ENCODE data around the gene NKAIN2.

DNA sequence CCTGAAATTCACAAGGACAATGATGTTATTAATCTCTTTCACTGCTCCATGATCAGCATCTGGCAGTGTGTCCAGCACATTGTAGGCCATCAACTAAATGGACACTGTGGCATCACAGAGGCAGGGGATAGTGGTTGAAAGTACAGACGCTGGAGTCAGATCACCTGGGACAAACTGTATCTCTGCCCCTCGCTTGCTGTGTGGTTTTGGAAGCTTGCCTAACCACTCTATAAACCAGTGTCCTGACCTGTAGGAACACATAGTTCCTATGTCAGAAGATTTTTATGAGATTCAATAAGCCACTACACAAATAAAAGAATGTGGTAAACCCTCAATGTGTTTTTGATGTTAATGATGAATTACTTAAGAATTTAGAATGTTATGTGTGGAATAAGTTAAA is 939.3 kb downstream of the NKAIN2 start:
- no peak for TF ChIP-seq ZNF350 (tag by site-specific recombination; IDR thresholded peaks at IDR 0.05)
- TF ChIP-seq ZNF670 (tag by site-specific recombination; IDR thresholded peaks at IDR 0.05; ENCODE audit: low read depth): no peak
- no peak for TF ChIP-seq CTCF (tag by site-specific recombination; IDR thresholded peaks at IDR 0.05)
- TF ChIP-seq, protein P1, sequence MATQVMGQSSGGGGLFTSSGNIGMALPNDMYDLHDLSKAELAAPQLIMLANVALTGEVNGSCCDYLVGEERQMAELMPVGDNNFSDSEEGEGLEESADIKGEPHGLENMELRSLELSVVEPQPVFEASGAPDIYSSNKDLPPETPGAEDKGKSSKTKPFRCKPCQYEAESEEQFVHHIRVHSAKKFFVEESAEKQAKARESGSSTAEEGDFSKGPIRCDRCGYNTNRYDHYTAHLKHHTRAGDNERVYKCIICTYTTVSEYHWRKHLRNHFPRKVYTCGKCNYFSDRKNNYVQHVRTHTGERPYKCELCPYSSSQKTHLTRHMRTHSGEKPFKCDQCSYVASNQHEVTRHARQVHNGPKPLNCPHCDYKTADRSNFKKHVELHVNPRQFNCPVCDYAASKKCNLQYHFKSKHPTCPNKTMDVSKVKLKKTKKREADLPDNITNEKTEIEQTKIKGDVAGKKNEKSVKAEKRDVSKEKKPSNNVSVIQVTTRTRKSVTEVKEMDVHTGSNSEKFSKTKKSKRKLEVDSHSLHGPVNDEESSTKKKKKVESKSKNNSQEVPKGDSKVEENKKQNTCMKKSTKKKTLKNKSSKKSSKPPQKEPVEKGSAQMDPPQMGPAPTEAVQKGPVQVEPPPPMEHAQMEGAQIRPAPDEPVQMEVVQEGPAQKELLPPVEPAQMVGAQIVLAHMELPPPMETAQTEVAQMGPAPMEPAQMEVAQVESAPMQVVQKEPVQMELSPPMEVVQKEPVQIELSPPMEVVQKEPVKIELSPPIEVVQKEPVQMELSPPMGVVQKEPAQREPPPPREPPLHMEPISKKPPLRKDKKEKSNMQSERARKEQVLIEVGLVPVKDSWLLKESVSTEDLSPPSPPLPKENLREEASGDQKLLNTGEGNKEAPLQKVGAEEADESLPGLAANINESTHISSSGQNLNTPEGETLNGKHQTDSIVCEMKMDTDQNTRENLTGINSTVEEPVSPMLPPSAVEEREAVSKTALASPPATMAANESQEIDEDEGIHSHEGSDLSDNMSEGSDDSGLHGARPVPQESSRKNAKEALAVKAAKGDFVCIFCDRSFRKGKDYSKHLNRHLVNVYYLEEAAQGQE (tag by site-specific recombination; IDR thresholded peaks at IDR 0.05): no peak
- TF ChIP-seq, protein P2, sequence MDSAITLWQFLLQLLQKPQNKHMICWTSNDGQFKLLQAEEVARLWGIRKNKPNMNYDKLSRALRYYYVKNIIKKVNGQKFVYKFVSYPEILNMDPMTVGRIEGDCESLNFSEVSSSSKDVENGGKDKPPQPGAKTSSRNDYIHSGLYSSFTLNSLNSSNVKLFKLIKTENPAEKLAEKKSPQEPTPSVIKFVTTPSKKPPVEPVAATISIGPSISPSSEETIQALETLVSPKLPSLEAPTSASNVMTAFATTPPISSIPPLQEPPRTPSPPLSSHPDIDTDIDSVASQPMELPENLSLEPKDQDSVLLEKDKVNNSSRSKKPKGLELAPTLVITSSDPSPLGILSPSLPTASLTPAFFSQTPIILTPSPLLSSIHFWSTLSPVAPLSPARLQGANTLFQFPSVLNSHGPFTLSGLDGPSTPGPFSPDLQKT (IDR thresholded peaks at IDR 0.05; ENCODE audit: borderline replicate concordance, low read depth, low read length): no peak
- TF ChIP-seq SETDB1 (IDR thresholded peaks at IDR 0.05; ENCODE audit: insufficient read length, low read length): no peak
- no peak for TF ChIP-seq TRIM28 (IDR thresholded peaks at IDR 0.05; ENCODE audit: borderline replicate concordance, low read length)
